Measurements from ENCODE around the gene TMCC2.

The TMCC2 gene

DNA sequence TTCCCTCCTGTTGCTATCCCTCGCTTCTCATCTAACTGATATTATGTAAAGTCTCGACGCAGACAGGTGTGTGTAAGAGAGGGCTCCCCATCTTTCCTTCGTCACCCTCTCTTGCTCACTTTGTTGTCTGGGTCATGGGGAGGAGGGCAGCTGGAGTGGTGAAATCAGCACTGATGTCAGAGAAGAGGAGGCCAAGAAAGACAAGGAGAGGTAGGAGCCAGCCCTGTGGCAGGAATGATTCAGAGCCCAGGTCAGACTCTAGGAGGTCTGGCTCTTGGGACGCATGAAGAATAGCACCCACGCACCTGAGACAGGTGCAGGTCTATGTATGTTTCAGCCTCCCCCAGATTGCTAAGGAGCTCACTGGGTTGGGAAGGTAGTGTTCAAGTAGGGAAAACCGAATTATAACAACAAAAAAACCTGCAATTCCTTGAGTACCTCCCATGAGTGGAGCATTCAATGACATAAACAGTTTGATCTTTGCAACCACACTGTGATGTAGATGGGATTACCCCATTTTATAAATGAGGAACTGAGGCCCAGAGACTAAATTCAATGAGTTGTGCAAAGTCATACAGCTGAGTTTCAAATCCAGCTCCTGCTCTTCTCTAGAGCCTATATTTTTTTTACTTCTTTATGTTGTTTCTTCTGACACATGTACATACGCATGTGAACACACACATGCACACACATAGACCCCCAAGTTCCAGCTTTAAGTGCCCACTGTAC is 83.4 kb downstream of the TMCC2 start:
- no peak for DNase-seq
- in situ Hi-C loops (cut with HindIII; ENCODE audit: low pct_ligation_motif_present, low pct_unique_long_range_greater_than_20kb, low sequenced_read_pairs): no loop called here

DNA sequence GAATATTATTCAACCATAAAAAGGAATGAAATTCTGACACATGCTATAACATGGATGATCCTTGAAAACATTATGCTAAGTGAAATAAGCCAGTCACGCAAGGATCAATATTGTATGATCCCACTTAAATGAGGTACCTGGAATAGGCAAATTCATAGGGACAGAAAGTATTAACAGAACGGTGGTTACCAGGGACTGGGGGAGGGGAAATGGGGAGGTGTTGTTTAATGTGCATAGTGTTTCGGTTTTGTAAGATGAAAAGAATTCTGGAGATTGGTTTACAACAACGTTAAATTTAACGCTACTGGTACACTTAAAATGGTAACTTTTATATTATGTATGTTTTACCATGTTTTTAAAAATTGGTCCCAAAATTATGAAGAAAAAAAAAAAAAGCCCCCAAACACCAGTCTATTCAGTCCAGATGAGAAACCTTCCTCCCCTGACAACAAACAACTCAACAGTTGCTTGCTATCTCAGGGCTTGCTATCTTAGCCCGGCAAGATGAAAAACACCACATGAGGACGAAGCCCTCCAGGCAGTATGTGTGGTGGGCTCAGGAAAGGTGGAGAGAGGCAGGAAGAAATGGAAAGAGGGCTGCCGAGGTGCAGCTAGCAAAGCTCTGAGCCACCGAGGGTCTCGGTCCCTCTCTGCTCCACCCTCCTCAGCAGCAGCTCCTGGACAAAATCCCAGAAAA is 85.3 kb downstream of the TMCC2 start:
- in situ Hi-C loops (cut with HindIII; ENCODE audit: low pct_ligation_motif_present, low pct_unique_long_range_greater_than_20kb, low sequenced_read_pairs): no loop called here
- no peak for DNase-seq

DNA sequence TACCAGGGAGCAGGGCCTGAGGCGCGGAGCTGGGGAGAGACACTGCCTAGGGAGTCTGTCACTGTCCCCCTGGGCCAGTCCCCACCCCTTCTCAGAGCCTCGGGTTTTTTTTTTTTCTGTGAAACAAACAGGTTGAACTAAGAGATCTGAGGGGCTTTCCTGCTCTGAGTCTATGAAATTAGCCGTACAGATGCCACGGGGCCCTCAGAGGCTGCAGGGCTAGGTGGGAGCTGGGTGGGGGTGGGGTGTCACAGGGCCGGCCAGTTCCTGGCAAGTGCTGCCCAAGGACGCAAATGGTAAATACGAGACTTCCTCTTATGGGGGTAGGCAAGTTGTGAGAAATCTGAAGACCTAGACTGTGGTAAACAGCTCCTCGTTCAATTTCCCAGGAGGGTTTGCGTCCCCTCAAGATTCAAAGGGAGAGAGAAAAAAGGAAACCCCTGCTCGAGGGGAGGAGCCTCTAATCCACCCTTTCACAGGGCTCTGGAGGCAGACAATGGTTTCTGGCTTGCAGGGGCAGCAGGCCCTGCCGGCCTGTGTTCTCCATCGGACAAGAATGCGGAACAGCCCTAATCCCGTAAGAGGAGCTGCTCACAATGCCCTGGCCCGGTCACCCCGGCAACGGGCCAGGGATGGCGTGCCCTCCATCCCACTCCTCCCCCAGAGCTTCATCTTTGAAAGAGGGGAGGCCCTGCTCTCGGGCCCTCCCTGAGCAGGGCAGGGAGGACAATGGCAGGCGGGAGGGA is 86.0 kb downstream of the TMCC2 start:
- in situ Hi-C loops (cut with HindIII; ENCODE audit: low pct_ligation_motif_present, low pct_unique_long_range_greater_than_20kb, low sequenced_read_pairs): no loop called here
- no peak for DNase-seq

DNA sequence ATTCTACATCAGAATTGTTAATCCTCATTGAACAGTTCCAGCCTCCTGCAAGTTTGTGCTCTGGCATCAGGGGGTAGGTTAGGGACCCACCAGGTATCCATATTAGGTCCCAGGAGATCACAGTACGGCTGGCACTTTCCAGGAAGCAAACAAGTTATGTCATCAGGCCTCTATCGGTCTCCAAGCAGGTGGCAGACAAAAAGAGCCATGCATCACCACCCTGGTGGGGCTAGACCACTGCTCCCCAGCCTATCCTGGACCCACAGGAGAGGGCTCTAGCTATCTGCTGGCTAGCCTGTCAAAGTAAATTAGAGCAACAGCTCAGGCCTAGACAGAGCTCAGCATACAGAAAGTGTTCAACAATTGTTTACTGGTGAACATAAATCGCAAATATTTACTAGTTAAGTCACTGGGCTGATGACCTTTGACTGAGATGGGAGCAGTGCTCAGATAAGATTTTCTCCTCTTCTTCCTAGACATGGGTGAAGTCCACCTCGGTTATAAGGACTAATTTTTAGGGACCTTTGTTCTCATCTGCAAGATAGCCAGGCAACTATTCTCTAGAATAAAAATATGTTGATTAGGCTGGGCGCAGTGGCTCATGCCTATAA is 87.4 kb downstream of the TMCC2 start:
- DNase-seq: no peak
- in situ Hi-C loops (cut with HindIII; ENCODE audit: low pct_ligation_motif_present, low pct_unique_long_range_greater_than_20kb, low sequenced_read_pairs): no loop called here

DNA sequence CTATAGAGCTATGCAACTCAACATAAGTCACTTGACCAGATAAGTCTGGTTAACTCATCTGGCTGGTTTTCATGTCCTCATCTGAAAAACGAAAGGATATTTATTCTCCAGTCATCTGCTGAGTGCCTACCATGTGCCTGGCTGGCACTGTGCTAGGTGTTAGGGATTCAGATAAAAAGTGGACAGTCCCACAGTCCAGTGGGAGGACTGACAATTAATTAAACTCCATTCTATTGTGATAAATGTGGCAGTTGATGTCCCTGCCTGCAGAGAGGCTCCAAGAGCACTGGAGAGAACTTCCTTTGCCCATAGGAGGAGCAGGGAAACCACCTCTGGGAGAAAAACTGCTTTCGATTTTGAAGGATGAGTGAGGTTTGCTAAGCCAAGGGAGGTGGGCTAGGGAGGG is 88.4 kb downstream of the TMCC2 start:
- in situ Hi-C loops (cut with HindIII; ENCODE audit: low pct_ligation_motif_present, low pct_unique_long_range_greater_than_20kb, low sequenced_read_pairs): no loop called here

DNA sequence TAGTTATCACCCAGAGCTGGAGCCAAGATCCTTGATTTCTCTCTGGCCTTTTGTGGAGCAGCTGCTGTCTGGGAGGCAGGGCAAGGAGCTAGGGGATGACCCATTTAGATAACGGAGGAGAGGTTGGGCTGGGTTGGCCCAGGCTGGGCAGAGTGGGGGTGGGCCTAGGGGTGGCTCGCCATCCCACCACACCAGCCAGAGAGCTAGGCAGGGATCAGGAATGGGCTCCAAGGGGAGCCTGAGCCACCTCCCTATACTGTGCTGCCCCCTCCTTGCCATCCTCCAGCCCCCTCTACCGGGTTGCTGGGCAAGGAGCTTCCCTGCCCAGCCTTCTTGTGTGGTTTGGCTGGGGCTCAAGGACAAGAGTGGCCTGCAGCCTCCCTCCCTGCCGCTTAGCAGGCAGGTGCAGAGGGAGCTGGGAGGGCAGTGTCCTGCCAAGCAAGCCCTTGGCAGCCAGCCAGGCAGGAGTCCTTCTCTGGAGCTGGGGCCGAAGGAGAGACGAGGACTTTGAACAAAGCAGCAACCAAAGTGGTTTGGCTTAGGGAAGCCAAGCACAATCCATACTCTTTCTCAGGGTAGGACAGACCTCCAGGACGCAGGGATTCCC is 89.7 kb downstream of the TMCC2 start:
- DNase-seq: peak; percentile 87
- in situ Hi-C loops (cut with HindIII; ENCODE audit: low pct_ligation_motif_present, low pct_unique_long_range_greater_than_20kb, low sequenced_read_pairs): no loop called here

More for the DNA sequence above, 88.4 kb downstream of the TMCC2 start:
- no peak for DNase-seq

DNA sequence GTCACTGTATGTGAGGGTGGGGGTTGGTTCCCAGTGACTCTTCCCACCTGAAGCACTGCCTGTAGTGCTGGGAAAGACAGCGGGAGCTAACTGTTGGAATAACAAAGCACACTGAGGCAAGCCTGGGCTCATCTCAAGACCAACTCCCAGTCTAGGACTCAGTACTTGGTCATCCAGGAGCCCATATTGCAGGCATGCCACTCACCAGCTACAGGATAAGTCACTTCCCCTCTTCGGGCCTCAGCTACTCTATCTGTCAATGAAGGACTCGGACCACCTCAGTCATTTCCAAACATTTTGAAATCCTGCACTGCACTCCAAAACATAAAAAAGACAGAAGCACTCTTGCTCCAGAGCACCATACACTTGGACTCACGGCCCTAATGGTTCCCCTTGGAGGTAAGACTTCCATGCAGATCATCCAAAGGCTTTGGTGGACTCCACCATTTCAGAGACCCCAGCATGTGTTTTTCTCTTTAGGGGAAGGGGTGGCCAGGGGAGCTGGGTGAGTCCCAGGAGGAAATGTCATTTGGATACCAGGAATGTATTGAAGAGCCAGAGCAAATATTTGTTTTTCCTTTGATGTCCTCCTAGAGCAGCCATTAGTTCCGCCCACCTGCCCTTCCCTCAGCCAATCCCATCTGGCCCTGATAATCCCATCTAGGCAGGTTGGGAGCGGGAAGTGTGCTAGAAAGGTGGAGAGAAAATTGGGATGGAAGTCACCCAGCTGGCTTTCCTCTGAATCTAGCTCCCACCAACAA is 90.7 kb downstream of the TMCC2 start:
- DNase-seq: no peak
- in situ Hi-C loops (cut with HindIII; ENCODE audit: low pct_ligation_motif_present, low pct_unique_long_range_greater_than_20kb, low sequenced_read_pairs): no loop called here

DNA sequence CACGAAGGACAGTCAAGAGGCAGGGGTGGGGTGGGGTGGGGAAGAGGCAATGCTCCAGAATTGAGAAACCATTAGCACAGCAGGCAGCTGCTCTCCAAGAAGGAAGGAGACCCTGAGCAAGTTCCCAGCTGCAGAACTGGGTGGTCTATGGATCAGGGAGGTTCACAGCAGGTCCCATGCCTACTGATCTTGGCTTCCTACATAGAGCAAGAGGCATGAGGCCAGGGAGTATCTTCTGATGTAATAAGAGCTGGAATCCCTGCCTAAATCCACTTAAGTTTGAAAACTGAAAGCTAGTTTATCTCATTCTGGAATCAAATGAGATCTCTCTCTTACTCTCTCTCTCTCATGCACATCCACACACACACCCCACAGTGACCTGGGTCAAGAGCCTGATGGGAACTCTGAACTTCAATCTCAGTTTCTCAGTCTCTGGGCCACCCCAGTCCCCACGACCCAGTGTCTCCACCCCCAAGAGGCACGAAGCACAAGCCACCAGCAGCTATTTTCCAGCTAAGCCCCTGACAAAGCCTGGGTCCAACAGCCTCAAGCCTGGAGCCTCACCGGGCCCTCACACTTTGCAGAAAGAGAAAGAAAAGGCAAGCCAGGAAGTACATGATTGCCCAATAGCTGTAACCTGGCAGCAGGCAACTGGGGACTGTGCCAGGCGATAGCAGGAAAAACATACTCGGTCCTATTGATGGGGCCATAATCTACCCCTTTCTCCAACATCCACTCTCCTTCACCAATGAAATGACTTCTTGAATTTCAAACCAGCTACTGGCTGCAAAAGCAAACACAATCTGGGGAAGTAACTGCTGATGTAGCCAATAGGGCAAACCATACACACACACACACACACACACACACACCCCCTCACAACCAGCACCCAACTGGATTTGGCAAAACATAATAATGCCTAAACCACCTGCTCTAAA is 91.6 kb downstream of the TMCC2 start:
- in situ Hi-C loops (cut with HindIII; ENCODE audit: low pct_ligation_motif_present, low pct_unique_long_range_greater_than_20kb, low sequenced_read_pairs): no loop called here
- peak; percentile 57 for DNase-seq

DNA sequence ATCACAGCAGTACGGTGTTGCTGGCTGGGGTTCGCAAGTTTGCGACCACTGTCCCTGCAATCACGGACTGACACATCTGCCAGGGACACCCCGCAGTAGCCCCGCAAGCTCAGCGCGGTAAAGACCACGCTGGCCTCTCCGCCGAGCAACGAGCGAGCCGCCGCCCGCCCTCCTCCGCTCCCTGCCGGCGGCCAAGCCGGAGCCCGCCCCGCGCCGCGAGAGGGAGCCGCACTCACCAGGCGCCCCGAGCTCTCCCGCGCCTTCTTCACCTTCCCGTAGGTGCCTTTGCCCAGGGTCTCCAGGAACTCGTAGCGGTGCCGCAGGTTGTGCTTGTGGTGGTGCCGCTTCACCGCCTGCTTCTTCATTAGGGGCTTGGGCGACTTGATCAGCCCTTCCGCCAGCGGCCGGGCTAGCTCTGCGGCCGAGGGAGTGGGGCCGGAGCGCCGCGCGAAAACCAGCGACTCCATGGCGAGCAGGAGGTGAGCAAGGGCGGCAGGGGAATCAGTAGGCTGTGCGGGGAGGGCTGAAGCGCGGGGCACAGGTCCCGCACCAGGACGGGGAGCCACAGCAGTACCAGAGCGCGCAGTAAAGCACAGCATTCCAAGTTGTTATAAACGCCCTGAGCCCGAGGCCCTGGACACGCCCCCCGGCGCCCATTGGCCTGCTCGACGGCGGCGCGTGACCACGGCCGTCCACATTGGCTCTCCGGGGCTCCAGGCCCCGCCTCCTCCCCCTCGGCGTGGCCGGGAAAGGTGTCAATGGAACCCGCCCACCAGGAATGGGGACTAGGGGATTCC is 93.6 kb downstream of the TMCC2 start, which contains the start of gene NUAK2:
NUAK2 (minus strand) TSS at position 584 of the 797 bp plus-strand sequence; CDS start at position 467, 117 bp downstream.
- DNase-seq: peak; percentile 96
- in situ Hi-C loops (cut with HindIII; ENCODE audit: low pct_ligation_motif_present, low pct_unique_long_range_greater_than_20kb, low sequenced_read_pairs): no loop called here

DNA sequence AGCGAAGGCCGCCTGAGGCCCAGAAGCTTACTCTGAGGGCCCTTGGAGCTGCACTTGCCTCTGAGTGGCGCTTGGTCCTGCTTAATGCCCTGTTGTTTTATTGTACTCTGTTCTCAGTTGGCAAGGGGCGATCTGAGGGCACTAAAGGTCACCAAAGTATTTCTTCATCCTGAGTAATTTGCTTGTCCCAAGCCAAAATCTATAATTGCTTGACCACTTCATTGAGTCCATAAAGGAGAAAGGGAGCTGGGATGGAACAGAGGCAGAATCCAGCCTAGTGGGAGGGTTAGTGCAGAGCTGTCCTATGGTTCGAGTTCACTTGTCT is 94.2 kb downstream of the TMCC2 start:
- DNase-seq: no peak
- in situ Hi-C loops (cut with HindIII; ENCODE audit: low pct_ligation_motif_present, low pct_unique_long_range_greater_than_20kb, low sequenced_read_pairs): no loop called here
